ENCODE results near the gene MYO16. TPM values are rescaled to one million over a fixed set of nuclear protein-coding genes. Genes with fewer than 3 reads are reported as not detected.

Gene MYO16
- total RNA-seq, 1 donor from 2014 or later, result 0.23 TPM

DNA sequence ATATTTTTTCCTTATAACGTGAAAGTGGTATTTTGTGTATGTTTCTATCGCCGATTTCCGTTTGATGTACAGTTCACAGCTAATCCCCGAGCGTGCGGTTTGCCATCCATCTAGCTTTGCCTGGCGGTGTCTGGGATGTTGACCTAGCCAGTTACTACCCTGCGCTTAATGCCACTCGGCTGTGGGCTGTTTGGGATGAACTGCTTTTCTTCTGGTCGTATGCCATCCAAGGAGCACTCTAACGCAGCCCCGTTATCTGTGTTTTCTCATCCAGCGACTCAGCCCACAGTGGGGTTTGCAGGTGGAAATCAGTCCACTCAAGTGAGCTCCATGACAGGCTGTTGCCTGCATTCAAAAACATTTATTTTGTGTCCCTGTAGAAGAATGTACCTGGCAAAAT lies 512.3 kb downstream of the MYO16 start:
- DNase-seq (ENCODE audit: extremely low read depth, low read depth, low spot score), result no peak

DNA sequence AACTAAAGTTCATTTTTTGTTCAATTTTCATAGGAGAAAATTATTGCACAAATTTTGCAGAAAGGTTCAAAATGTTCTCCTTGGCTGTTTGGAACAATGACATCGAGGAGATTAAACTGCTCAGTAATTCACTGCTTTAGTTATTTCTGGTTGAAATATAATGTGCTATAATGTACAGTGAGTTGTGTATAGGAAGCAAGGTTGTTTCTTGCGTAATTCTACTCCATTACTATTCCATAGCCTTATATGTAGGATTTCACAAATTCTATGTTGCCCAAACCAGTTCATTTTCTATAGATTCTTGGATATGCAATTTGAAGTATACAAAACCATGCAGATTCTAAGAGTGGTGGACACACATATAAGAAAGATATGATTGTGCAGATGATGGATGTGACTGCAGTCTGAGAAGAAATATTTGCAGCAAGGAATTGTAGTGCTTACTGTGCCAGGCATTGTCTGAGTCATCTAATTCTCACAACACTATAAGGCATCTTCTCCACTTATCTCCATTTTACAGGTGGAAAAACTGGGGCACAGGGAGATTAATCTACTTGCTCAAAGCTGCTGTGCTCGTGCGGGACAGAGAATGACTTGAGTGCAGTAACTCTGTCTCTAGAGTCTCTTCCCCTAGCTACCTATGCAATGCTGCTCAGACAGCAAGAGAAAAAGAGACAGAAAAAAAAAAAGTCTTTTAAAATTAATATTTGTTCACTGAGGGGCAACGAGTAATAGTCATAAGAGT lies 515.5 kb downstream of the MYO16 start:
- no peak for DNase-seq (ENCODE audit: extremely low read depth, low read depth, low spot score)

DNA sequence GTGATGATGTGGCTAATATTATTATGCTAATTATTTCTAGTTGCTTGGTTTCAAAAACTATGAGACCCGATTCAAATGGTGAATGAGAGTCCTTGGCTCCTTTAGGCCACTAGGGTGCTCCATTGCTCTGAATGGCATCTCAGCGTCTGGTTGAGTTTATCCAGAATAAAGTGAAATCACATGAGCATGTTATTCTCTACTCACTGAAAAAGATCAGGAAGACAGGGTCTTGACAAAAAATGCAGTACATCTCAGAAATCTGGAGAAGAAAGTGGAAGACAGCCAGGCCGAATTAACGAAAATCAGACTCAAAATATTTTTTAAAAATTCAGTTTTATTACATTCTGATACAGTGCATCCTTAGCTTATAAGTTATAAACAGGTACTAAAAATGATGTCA lies 516.2 kb downstream of the MYO16 start:
- DNase-seq (ENCODE audit: extremely low read depth, low read depth, low spot score), result no peak

DNA sequence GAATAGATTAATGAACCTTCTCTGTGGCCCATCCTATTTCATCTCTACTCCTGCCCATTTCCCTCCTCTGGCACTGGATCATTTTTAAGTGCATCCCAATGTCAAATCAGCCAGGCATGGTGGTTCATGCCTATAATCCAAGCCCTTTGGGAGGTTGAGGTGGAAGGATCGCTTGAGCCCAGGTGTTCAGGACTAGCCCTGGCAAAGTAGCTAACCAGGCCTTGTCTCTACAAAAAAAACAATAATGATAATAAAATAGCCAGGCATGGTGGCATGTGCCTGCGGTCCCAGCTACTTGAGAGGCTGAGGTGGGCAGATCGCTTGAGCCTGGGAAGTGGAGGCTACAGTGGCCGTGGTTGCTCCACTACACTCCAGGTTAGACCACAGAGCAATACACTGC lies 517.0 kb downstream of the MYO16 start:
- DNase-seq (ENCODE audit: extremely low read depth, low read depth, low spot score), result no peak

DNA sequence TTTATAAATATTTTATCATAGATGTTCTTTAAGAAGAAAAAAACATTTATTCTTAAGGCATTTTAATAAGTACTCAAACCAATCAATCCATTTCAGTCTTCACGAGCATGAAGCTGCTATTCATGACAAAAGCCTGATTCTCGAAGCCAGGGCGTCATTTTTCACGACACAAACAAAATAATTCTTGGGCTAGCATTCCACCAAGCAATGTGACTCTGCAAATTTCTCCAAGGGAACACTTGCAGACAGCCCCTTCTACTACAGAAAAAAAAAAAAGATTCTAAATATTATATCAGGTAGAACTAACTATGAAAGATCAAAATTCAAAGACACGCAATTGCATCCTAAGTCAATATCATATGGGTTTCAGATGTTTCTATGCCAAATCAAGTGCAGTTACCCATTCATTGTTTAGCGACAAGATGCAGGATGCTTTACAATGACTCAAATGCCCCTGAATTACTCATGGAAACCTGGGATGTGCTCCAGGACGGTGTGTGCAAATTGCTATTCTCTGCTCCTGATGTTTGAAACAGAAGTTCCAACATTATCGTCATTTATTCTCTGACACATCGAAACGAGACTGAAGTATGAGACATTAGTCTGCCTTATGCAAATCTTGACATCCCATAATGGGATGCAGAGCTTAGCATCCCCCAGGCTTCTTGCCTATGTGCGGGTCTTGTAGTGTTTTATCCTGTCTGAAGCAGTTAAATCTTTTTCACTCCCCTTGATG lies 517.7 kb downstream of the MYO16 start:
- no peak for DNase-seq (ENCODE audit: extremely low read depth, low read depth, low spot score)

DNA sequence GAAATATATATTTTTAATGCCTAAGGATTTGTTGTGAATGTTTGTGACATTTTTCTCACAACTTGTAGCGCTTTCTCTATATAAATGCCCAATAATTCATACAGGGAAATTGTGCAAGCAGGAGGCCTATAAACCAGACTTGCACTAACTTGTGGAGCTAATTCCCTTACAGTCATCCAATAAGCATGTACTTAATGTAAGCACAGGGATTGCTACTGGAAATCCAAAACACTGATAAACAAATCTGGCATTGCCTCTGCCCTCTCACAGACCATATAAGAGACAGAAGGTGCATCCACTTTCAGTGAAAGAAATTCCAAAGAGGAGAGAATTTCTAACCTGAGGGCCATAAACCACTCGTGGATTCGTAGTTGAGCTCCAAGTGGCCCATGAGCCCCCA lies 518.8 kb downstream of the MYO16 start:
- DNase-seq (ENCODE audit: extremely low read depth, low read depth, low spot score), result no peak

DNA sequence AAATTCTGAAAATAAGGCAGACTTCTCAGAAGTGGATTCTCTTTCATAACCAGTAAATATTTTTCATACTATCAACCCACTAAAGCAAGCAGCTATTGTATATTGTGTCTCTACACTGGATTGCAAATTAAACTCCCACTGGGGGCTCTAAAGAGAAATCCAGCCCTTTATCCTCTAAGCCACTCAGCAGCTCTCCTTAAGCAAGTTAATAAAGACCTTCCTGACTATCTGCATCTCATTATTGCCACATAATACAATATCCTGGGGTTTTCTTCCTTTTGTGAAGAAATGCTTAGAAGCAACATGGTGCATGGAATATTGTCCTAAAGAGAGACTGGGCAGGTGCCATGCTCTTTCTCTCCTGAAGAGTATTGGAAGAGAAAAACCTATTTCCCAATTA lies 521.3 kb downstream of the MYO16 start:
- no peak for DNase-seq (ENCODE audit: extremely low read depth, low read depth, low spot score)

DNA sequence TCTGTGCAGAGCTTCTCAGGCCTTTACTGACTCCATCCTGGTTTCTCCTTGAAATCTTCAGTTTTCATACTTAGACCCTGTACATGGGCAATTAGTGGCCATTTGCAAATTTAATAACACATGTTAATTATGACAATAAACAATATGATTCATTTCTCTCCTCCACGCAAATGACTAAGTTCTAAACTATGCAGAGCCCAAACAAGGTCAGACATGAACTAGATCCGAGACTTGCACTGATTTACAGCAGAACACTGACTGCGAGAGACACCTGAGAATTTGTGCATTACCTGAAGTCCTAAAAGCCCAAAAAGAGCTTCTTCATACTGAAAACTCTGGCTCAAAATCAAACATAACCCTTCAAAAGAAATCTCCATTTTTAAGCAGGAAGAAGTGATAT lies 521.8 kb downstream of the MYO16 start:
- DNase-seq (ENCODE audit: extremely low read depth, low read depth, low spot score), result no peak

DNA sequence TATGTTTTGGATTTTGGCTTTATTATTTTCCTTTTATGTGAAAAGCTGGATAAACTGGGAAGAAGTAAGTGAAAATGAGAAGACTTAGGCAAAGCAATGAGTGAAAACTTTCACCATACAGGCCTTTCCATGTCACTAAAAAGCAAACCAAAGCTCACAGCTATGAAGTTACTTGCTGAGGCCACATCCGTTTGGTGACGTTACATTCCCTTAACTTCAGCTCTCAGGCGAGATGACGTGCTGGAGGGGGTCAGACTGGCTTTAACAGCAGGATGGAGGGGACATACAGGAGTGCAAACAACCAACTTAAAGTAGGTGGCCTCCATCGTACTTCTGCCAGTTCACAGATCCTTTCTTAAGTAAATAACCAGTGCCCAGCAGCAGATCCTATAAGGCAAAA lies 522.3 kb downstream of the MYO16 start:
- DNase-seq (ENCODE audit: extremely low read depth, low read depth, low spot score), result no peak

DNA sequence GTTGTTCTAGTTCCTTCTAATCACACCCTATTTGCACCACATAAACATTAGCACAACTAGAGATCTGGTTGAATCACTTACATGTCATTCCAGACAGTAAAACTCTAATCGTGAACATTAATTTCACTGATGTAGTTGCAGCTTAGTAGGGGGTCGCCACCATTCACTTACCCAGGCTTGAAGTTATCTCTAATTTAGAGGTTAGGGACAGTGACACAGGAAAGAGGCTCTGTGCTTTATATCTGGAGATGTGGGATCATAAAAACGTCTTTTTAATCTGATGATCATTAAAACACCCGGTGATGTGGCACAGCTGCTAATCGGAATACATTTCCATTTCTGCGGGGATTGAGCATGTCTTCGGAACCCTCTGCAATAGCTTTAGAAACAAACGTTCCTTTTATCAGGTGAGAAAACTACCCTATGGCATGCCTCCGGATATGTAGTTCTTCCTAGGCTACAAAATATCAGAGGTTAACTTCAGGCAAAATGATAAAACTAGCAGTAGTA lies 523.0 kb downstream of the MYO16 start:
- no peak for DNase-seq (ENCODE audit: extremely low read depth, low read depth, low spot score)

DNA sequence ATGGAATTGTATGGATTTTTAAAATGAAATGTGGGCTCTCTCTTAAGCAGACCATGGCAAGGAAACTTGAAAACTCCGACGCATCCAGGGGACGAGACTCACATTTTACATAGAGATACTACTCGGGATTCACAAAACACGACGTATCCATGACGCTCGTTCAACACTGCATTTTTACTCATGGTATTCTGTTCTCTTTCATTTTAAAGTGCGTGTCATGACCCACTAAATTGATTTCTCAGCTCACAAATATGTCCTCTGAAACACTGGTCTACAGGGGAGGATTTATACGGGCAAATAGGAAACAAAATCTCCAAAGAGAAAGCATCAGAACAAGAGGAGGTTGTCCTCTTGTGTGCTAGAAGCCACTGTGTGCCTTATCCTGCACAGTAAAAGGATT lies 523.5 kb downstream of the MYO16 start:
- no peak for DNase-seq (ENCODE audit: extremely low read depth, low read depth, low spot score)

DNA sequence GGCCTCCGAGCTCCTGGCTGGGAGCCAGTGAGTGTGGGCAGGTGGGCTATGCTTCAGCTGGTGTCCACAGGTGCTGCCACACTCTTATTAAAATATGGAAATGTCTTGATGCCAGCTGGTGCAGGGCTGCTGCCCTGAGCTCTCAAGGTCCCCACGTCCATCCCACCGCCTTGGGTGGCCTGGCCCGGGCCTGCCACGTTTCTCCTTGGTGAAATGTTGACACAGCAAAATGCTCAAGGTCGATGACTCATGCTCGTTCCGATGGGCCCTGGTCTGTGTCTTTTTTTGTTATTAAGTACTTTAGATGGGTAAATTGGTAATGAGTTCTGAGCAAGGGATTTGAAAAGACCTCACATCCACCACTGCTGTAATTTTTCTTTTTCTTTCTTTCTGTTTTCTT lies 524.7 kb downstream of the MYO16 start:
- no peak for DNase-seq (ENCODE audit: extremely low read depth, low read depth, low spot score)

DNA sequence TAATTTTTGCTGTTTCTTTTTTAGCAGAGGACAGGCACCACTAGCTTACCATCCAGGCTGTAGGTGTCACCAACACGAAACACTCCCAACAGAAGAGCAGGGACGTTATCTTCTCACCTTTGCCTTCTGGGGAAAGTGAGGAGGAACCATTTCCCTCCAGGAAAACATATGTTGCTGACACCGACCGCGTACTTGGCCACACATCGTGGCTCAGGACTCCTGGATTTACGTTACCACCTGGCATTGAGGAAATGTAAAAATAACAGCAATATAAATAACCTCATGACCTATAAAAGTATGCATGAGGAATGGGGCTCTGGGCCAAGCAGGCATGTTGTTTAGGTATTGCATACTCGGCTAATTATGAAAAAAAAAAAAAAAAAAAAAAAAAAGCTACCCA lies 525.1 kb downstream of the MYO16 start:
- no peak for DNase-seq (ENCODE audit: extremely low read depth, low read depth, low spot score)

DNA sequence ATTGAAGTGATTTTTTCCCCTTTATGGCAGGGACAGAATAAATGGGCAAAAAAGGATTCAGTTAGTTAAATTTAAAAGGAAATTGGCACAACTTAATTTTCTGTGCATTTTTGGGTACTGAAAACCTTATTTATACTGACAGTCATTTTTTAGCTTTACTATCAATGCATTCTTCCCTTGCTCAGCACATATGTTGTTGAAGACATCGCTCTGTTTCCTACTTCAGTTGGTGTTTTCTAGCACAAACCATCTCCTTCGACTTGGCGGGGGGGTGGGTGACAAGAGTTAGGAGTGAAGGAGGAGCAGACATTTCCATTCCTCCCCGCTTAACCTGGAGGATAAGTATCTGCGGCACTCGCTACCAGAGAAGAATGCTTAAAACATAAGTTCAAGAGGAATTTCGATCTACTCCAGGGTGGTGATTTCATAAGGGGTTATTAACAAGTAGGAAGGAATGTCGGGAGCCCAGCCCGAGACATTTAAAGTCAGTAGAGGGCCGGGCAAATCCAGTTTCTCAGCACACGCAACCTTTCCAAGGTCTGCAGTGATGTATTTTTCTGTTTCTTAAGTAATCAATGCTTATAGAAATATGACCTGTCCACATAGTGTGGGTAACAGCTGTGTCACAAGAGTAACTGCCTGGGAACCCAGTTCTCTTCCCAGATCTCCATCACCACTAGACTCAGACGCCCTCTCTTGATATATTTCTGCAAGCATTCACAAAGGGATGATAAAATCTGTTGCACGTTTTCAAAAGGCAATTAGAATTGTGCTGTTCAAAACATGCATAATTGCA lies 525.8 kb downstream of the MYO16 start:
- DNase-seq (ENCODE audit: extremely low read depth, low read depth, low spot score), result no peak

DNA sequence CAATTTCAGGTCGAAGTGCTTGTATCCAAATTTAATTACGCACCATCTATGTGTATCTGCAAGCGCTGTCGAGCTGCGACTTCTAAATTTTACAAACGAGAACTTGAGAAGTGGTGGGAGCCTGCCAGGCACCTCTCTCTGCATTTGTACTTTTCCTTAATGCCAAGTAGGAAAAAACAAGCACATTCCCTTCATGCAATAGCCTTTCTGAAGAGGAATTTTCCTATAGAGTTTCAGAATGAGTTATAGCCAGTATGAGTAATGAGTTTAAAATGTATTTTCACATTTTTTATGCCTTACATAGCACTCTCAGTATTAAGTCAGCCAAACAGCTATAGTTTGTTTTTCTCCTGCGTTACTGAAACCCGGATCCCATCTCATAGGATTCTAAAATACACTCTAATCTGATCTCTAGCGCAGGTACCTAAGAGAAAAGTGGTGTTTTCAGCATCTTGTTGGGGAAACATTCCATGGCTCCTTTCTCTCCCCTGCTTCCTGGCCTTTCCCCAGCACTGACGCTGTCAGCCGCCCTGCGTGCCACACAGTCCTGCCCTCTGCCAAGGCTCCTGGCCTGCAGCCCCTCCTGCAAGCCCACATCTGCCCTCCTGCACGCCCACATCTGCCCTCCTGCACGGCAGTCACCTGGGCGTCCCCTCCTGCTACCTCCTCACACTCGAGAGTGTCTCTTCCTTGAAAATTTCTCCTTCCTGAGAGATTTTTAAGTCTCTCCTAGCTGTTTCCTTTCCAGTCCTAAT lies 526.9 kb downstream of the MYO16 start:
- DNase-seq (ENCODE audit: extremely low read depth, low read depth, low spot score), result no peak

DNA sequence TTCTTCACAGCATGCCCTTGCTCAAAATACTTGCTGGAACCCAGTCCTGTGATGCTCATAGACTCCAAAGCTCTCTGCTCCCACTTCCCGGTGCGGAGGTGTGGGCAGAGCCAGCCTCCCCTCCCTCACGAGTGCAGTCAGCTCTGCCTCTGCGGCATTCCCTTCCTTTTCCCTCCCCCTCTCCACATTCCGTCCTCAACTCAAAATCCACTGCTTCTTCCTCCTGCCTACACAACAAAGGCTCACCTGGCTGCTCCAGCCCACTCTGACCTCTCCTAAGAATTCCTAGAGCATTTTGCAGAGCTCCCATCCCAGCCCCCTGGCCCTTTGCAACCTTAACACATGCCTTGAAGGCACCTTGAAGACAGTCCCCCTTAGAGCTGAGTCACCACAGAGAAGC lies 527.9 kb downstream of the MYO16 start:
- DNase-seq (ENCODE audit: extremely low read depth, low read depth, low spot score), result no peak

DNA sequence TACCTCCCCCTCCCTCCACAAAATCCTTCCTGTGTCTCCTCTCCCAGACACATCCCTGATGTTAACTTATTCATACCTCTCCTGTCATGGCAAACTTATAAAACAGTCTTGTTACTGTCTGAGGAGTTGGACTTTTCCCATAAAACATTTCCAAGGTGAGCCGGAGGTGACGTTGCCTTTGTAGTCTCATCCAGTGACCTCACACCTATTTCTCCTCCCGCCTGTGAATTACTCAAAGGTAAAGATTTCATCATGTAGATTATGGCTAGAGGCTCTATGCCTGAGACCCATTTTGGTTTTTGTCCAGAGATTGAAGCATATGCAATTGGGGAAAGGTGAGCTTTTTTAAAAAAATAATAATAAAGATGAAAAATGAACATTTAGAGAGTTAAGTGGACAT lies 529.0 kb downstream of the MYO16 start:
- no peak for DNase-seq (ENCODE audit: extremely low read depth, low read depth, low spot score)

DNA sequence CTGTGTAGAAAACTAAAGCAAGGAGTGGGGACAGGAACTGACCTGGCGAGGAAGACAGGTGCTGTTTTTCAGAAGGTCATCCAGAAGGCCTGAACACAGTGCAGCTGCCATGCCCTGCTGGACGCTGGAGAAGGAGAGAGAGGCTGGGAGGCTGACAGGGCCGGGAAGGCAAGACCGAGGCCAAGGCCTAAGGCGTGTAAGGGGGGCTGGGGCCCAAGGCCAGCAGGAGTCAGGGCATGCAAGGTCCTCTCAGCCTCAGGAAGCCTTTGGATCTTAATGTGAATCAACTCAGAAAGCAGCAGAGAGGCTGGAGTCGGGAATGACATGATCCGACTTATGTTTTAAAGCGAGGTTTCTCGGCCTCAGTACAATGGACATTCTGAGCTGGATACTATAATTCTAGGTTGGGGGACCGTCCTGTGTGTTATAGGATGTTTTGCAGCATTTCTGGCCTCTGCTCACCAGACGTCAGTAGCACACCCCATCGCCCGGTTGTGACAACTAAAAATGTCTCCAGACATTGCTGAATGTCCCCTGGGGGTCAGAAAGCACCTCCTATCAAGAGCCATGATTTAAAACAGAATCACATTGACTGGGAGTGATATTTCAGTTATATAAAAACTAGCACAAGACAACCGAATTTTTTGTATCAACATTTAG lies 530.4 kb downstream of the MYO16 start:
- no peak for DNase-seq (ENCODE audit: extremely low read depth, low read depth, low spot score)

DNA sequence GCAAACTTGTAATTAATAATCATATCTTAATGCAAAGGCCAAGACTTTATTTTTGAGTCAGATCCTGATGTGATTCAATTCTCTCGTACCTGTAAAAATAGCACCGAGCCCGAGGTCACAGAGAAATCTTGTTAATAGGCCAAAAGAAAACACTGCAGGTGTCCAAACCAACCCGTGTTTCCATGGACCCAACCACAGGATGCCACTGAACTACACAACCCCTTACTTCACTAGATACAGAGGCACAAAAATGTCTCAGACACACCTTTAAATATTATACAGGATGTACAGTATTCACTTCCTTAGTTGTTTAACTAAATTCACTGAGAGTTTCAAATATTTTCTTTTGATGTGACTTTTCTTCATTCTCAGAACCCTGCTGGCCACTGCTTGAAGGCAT lies 530.9 kb downstream of the MYO16 start:
- no peak for DNase-seq (ENCODE audit: extremely low read depth, low read depth, low spot score)

Measured in glomerular endothelial cell (primary cell).